Stimulated activated CD8-positive, alpha-beta memory T cell treated with anti-CD3 and anti-CD28 coated beads, Interleukin-2, amount 100 ng/mL, for 1 hour (primary cell): ENCODE measurements around the gene ADIPOR2.
"Not testable (repeated sequence)": the region's sequence is repeated elsewhere in the genome, so short reads cannot be mapped to it uniquely, and the experiment has no call there.

Experiments
- DNase-seq, 2 donors: peaks; one replicate each; pipeline ENCODE4 v3.0.0-alpha.2; 2020; ENCODE audit warnings: low read depth in 2 of 2

ADIPOR2 gene

GRCh38 chr12:1812650-1813302 is 121.9 kb downstream of the ADIPOR2 start:
- DNase-seq: no peak

GRCh38 chr12:1814266-1814665 is 123.4 kb downstream of the ADIPOR2 start:
- no peak for DNase-seq

DNA sequence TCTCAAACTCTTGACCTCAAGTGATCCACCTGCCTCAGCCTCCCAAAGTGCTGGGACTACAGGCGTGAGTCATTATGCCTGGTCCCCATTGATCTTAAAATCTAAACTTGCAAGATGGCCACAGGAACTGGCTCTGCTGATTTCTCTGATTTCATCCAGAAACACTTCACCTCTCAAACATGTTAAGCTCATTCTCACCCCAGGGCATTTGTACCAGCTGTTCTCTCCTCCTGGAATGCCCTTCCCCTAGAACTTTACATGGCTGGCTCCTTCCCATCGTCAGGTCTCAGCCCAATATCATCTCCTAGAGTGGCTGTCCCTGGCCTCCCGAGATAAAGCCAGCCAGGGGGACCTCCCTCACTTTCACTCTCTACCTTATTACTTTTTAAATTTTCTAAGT is 124.2 kb downstream of the ADIPOR2 start:
- DNase-seq: no peak

- DNase-seq: no peak
These were observed 125.2 kb downstream of the ADIPOR2 start for GRCh38 chr12:1815814-1816729.

- no peak for DNase-seq
These were observed 126.0 kb downstream of the ADIPOR2 start for GRCh38 chr12:1816730-1817348.

- not testable (repeated sequence) for DNase-seq
These were observed 127.1 kb downstream of the ADIPOR2 start for GRCh38 chr12:1817928-1818327.

DNA sequence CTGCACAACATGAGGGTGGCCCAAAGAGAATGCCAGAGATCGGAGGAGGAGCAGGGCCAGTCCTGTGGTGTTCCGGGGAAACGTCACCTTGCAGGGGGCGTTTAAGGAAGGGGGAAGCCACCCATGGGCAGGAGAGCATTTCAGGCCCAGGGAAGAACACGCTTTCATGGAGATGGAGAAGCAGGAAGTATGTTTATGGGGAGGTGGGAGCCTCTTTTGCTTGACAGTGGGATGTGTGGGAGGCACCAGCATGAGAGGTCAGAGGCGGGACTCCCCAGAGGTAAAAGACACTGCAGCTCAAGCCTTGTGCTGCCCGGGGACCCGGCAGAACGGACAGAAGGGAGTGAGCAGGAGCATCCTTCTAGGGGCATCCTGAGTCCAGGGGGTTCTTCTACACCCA is 128.2 kb downstream of the ADIPOR2 start:
- no peak for DNase-seq

DNA sequence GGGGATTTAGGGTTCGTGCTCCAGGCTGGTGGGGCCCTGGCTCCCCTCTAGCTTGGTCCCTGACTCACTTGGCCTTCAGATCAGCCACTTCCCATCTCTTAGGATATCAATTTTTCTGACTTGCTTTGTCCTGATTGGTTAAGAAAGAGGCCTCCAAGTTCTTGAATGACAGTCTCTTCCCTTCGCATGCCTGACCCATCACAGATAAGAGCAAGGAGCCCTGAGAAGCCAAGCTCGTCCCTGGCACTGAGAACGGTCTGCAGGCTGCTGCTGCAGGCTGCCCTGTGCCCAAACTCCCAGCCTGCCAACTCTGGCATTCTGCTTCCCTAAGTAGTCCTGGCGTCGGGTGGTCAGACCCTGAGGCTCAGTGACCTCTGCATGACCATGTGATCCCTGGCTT is 128.7 kb downstream of the ADIPOR2 start:
- DNase-seq: no peak

- no peak for DNase-seq
These were observed 129.5 kb downstream of the ADIPOR2 start, which contains the start of gene LRTM2 for GRCh38 chr12:1820191-1820895. TSS of gene LRTM2 (plus strand) at chr12:1820565. CDS start at chr12:1828149, 7,584 bp downstream.

- no peak for DNase-seq
These were observed 130.0 kb downstream of the ADIPOR2 start for GRCh38 chr12:1820896-1821291.

GRCh38 chr12:1821805-1822204 is 130.9 kb downstream of the ADIPOR2 start:
- DNase-seq: no peak

DNA sequence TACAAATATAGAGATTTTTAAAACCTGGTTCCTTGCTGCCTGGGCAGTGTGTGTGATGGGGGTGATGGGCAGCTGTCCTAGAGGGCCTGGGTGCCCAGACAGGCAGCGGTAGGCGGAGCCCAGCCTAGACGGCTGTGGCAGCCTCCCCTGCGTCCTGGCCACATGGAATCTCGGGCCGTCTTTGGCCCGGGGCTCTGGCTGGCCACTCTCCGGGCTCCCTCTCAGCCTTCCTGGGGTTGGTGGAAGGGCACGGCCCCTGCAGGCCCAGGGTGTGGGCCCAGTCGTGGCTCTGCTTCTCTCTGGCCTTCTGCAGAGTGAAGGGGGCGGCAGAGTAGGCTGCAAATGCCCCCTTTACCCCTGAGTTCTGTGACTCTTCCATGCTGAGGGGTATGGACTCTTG is 131.8 kb downstream of the ADIPOR2 start:
- DNase-seq: no peak

GRCh38 chr12:1823237-1823636 is 132.4 kb downstream of the ADIPOR2 start:
- no peak for DNase-seq

DNA sequence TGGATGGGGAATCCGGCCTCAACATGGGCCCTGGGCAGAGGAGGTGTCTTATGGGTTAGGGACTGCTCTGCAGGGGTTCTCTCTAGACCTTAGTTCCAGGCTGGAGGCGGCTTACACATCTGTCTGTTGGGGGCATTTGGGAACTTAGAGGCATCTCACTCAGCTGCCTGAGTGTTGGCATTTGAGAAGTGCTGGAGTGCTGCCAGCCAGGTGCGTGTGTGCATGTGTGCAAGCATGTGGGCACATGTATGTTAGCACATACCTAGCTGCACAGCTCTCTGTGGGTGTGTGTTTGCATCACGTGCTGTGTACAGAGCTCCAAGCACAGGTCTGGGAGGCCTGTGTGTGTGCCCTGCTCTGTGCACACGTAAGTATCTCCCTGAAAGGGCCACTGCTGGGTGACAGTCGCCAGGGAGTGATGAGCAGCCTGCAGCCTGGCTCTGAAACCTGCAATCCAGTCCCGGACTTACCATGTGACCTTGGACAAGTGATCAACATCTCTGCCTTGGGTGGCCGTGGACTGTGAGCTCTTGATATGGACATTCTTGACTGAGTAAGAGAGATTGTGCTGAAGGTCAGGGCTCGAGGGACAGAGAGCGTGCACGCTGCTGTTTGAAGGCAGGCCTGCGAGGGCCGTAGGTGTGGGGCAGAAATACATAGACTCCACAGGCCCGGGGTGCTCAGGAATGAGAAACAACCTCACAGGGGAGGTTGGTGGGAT is 134.7 kb downstream of the ADIPOR2 start:
- DNase-seq: no peak

GRCh38 chr12:1826401-1826800 is 135.5 kb downstream of the ADIPOR2 start:
- DNase-seq: no peak

- DNase-seq: no peak
These were observed 136.2 kb downstream of the ADIPOR2 start for GRCh38 chr12:1826867-1827705.

DNA sequence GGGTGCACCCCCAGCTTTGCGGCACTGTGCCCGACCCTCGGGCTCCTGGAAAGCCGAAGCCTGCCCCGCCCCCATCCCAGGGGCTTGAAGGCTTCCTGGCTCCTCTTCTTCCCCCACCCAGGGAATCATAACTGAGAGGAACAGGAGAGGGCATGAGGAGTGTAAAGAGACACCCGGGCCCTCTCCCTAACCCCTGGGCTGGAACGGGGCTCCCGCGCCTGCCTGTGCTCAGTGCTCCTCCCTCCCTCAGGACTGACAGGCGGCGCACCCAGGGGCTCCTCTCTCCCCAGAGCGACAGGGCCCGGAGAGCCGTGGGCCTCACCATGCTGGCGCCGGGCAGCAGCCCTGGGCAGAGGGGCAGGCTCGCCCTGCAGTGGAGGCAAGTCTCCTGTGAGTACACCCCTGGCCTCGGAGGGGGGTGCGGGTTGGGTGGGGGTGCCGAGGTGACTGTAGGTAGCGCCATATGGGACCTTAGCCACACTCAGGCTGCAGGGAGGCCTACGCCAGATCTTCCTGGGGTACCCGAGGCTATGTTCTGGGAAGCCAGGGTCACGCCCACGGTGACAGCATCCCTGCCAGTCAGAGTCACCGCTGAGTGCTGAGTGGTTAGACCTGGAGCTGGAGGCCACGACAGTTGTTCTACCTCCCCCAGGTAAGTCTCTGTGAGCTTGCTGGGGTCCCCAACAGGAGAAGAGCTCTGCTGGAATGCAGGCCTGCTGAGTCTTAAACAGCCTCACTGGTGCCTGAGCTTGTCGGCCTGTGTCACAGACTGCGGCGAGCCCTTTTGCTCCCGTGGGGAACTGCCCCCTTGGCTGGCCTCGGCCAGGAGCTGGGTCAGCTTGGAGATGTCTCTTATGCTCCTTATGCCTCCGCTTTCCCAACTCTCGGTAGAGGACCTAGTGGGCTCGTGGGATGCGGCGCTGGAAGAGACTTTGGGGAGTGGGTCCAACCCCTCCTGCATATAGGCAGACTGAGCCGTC is 137.2 kb downstream of the ADIPOR2 start:
- no peak for DNase-seq

GRCh38 chr12:1828856-1829255 is 138.0 kb downstream of the ADIPOR2 start:
- no peak for DNase-seq

DNA sequence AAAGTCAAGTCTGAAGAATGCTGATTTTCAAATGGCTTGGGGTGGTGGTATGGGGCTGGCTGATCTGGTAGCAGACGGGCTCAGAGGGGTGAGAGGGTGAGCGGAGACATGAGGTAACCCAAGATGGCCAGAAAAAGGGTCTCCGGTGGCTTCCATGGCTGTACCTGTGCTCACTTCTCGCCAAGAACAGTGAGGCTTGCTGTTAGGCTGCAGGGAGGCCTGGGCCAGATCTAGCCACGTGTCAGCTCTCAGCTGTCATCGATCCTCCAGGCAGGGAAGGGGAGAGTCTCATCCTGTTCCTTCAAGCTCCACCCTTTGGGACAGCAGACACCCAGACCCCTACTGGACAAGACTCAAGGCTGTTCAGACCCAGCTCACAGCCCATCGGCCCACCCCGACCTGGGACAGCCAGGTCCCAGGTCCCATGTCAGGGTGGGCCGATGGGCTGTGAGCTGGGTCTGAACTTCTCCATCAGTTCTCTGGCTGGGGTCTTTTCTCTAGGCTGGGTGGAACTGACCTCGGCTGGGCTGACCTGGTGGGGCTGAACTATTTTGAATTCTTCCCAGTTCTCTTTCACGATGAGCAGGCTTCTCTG is 138.5 kb downstream of the ADIPOR2 start:
- DNase-seq: no peak
